ENCODE data around the gene MEST. TPM values are rescaled to one million over a fixed set of nuclear protein-coding genes. Genes with fewer than 3 reads are reported as not detected.

MEST gene
- total RNA-seq, 2 donors from 2014 or later: 24.1 to 68.9 TPM

GRCh38 chr7:130479716-130480400 is 12.0 kb upstream of the MEST start:
- intact Hi-C loops (cut with DNase I): no loop called here
- no peak overlapping the region for H3K27ac ChIP-seq

GRCh38 chr7:130481898-130482297 is 10.0 kb upstream of the MEST start:
- WGBS, 2 donors: 39 to 52% methylated on average over 1 of the region's 1 CpG
- H3K4me3 ChIP-seq: no peak overlapping the region
- peaks cover 20% of the 10 kb centered on the region for H3K4me1 ChIP-seq
- ATAC-seq: no peak
- TF ChIP-seq CTCF (IDR thresholded peaks at IDR 0.05): no peak
- TF ChIP-seq POLR2A (IDR thresholded peaks at IDR 0.05): no peak
- H3K36me3 ChIP-seq (replicated peaks in 1 of 2; ENCODE audit: insufficient read depth in 1 of 2, low read depth in 2 of 2): no peaks in the 10 kb centered on the region
- no peaks in the 10 kb centered on the region for H3K27me3 ChIP-seq
- H3K9me3 ChIP-seq: no peaks in the 10 kb centered on the region
- intact Hi-C loops (cut with DNase I): no loop called here
- H3K27ac ChIP-seq: peak overlapping the region in 2 of 4 donors; percentile 12 to 34
- DNase-seq: peak in 1 of 4 donors; percentile 20

More at GRCh38 chr7:130479716-130480400, 12.0 kb upstream of the MEST start:
- ATAC-seq: no peak
- H3K4me3 ChIP-seq: no peak overlapping the region
- no peak for DNase-seq
- TF ChIP-seq POLR2A (IDR thresholded peaks at IDR 0.05) (no peak), CTCF (IDR thresholded peaks at IDR 0.05) (no peak)
- H3K36me3 ChIP-seq (replicated peaks in 1 of 2; ENCODE audit: insufficient read depth in 1 of 2, low read depth in 2 of 2): no peaks in the 10 kb centered on the region
- H3K9me3 ChIP-seq: no peaks in the 10 kb centered on the region
- H3K4me1 ChIP-seq: peaks cover 7% of the 10 kb centered on the region
- no peaks in the 10 kb centered on the region for H3K27me3 ChIP-seq
- 68 to 100% methylated on average over 1 of the region's 1 CpG for WGBS, 2 donors

- DNase-seq (no peak), ATAC-seq (no peak)
- H3K36me3 ChIP-seq (replicated peaks in 1 of 2; ENCODE audit: insufficient read depth in 1 of 2, low read depth in 2 of 2): no peaks in the 10 kb centered on the region
- H3K4me3 ChIP-seq: no peak overlapping the region
- no peaks in the 10 kb centered on the region for H3K27me3 ChIP-seq
- TF ChIP-seq CTCF (IDR thresholded peaks at IDR 0.05): no peak
- TF ChIP-seq POLR2A (IDR thresholded peaks at IDR 0.05): no peak
- peaks cover 31% of the 10 kb centered on the region for H3K4me1 ChIP-seq
- H3K27ac ChIP-seq: no peak overlapping the region
- no peaks in the 10 kb centered on the region for H3K9me3 ChIP-seq
- 90 to 96% methylated on average over 3 of the region's 3 CpGs for WGBS, 2 donors
- intact Hi-C loops (cut with DNase I): no loop called here
These were observed 8.9 kb upstream of the MEST start for GRCh38 chr7:130483031-130483430.

- Histone ChIP-seq H3K27ac (peak overlapping the region; percentile 80 to 89 (median 85)), H3K36me3 (replicated peaks in 1 of 2; ENCODE audit: insufficient read depth in 1 of 2, low read depth in 2 of 2) (no peaks in the 10 kb centered on the region), H3K27me3 (no peaks in the 10 kb centered on the region), H3K4me1 (peaks cover 55% of the 10 kb centered on the region), H3K9me3 (no peaks in the 10 kb centered on the region), H3K4me3 (peak overlapping the region in 1 of 2 donors; percentile 47)
- WGBS, 2 donors: 35 to 48% methylated on average over 11 of the region's 11 CpGs
- TF ChIP-seq POLR2A (IDR thresholded peaks at IDR 0.05) (no peak), CTCF (IDR thresholded peaks at IDR 0.05) (no peak)
- intact Hi-C loops (cut with DNase I): no loop called here
- no peak for DNase-seq
- peak; percentile 3 for ATAC-seq
These were observed 6.2 kb upstream of the MEST start for GRCh38 chr7:130485734-130486113.

Measured in body of pancreas (tissue), 4 donors.